NCI-H345 treated with DMSO at 0.1 percent for 48 hours (cell line): Measurements from ENCODE around the gene RPL39L.
"Not testable (repeated sequence)": the region's sequence is repeated elsewhere in the genome, so short reads cannot be mapped to it uniquely, and the experiment has no call there.

Source experiments
- DNase-seq: peaks from one replicate; lab custom pipeline; 2025; ENCODE audit not compliant: unreplicated experiment; lab: John Stamatoyannopoulos, UW

The RPL39L gene

GRCh38 chr3:187139126-187139894, at the start of gene RPL39L:
Gene RPL39L, minus strand, starts transcription at chr3:187139496. Its CDS starts 18,196 bp downstream, at chr3:187121300.
- no peak for DNase-seq

GRCh38 chr3:187188931-187189330, 49.6 kb upstream of the RPL39L start:
- no peak for DNase-seq

GRCh38 chr3:187186801-187187421, 47.6 kb upstream of the RPL39L start:
- DNase-seq: no peak

- no peak for DNase-seq
Observed at GRCh38 chr3:187186375-187186774, 47.1 kb upstream of the RPL39L start.

- DNase-seq: no peak
Observed at GRCh38 chr3:187185759-187186158, 46.5 kb upstream of the RPL39L start.

- no peak for DNase-seq
Observed at GRCh38 chr3:187183903-187184302, 44.6 kb upstream of the RPL39L start.

- peak; percentile 26 for DNase-seq
Observed at GRCh38 chr3:187183210-187183862, 44.0 kb upstream of the RPL39L start.

GRCh38 chr3:187181454-187182170, 42.3 kb upstream of the RPL39L start:
- no peak for DNase-seq

GRCh38 chr3:187172929-187173328, 33.6 kb upstream of the RPL39L start:
- DNase-seq: no peak

- not testable (repeated sequence) for DNase-seq
Observed at GRCh38 chr3:187170911-187171310, 31.6 kb upstream of the RPL39L start.

GRCh38 chr3:187169231-187169960, 30.1 kb upstream of the RPL39L start:
- no peak for DNase-seq

- no peak for DNase-seq
Observed at GRCh38 chr3:187167777-187168176, 28.5 kb upstream of the RPL39L start.

GRCh38 chr3:187166750-187167149, 27.5 kb upstream of the RPL39L start:
- DNase-seq: no peak

- peak; percentile 69 for DNase-seq
Observed at GRCh38 chr3:187165144-187165543, 25.8 kb upstream of the RPL39L start.

- DNase-seq: no peak
Observed at GRCh38 chr3:187162265-187162953, 23.1 kb upstream of the RPL39L start.

GRCh38 chr3:187161556-187161955, 22.3 kb upstream of the RPL39L start:
- DNase-seq: no peak

- no peak for DNase-seq
Observed at GRCh38 chr3:187150599-187150998, 11.3 kb upstream of the RPL39L start.

- no peak for DNase-seq
Observed at GRCh38 chr3:187150186-187150585, 10.9 kb upstream of the RPL39L start.

- no peak for DNase-seq
Observed at GRCh38 chr3:187146389-187146788, 7.1 kb upstream of the RPL39L start.
